Measurements from ENCODE around the gene NRL. TPM values are rescaled to one million over a fixed set of nuclear protein-coding genes. Genes with fewer than 3 reads are reported as not detected.
A peak's percentile ranks its signal among the peaks of the same experiment; 100 is the strongest.

Gene NRL
- total and polyA plus RNA-seq, 8 donors: 0.37 to 2.4 (median 1.4) TPM

GRCh38 chr14:24149302-24149969, 34.7 kb upstream of the NRL start:
- Histone ChIP-seq H3K27me3 (no peaks in the 10 kb centered on the region), H3K27ac (no peak overlapping the region), H3K36me3 (peaks cover 0 to 39% (median 26%) of the 10 kb centered on the region in 3 donors), H3K4me3 (no peak overlapping the region), H3K9me3 (no peaks in the 10 kb centered on the region), H3K4me1 (peaks cover 8 to 20% (median 14%) of the 10 kb centered on the region in 3 donors)
- no peak for TF ChIP-seq CTCF (IDR thresholded peaks at IDR 0.05)
- 91 to 98% methylated on average over 3 of the region's 3 CpGs for WGBS, 2 donors
- peak in 1 of 6 donors; percentile 51 for DNase-seq
- no peak for ATAC-seq
- intact Hi-C loops (cut with DNase I): no loop called here
- FAIRE-seq: no peak

- H3K27me3 ChIP-seq: no peaks in the 10 kb centered on the region
- ATAC-seq (no peak), DNase-seq (peak in 2 of 6 donors; percentile 53 to 84), FAIRE-seq (no peak)
- no peaks in the 10 kb centered on the region for H3K9me3 ChIP-seq
- intact Hi-C loops (cut with DNase I): no loop called here
- peak overlapping the region; percentile 70 to 96 (median 88) for H3K4me3 ChIP-seq
- peaks cover 0 to 34% (median 26%) of the 10 kb centered on the region in 3 donors for H3K36me3 ChIP-seq
- TF ChIP-seq CTCF (IDR thresholded peaks at IDR 0.05): no peak
- H3K4me1 ChIP-seq: peaks cover 8 to 22% (median 14%) of the 10 kb centered on the region in 3 donors
- H3K27ac ChIP-seq: peak overlapping the region; percentile 58 to 87 (median 72)
- 3 to 5% methylated on average over 27 to 29 of the region's 29 CpGs for WGBS, 2 donors
Measured at GRCh38 chr14:24147761-24148428, 33.1 kb upstream of the NRL start.

- Histone ChIP-seq H3K27ac (peak within 1 kb of the TSS; percentile 78 to 89 (median 84)), H3K36me3 (peaks cover 0 to 28% (median 26%) of the 10 kb centered on the region in 3 donors), H3K4me1 (peaks cover 8 to 25% (median 14%) of the 10 kb centered on the region in 3 donors), H3K4me3 (peak within 1 kb of the TSS; percentile 70 to 96 (median 88)), H3K27me3 (no peaks in the 10 kb centered on the region), H3K9me3 (no peaks in the 10 kb centered on the region)
- ATAC-seq (peak; percentile 91 to 96 (median 92)), DNase-seq (peak; percentile 92 to 98 (median 98)), FAIRE-seq (peak; percentile 90)
- no peak for TF ChIP-seq CTCF (IDR thresholded peaks at IDR 0.05)
- 1% methylated on average over 51 to 57 of the region's 57 CpGs for WGBS, 2 donors
- intact Hi-C loops (cut with DNase I): no loop called here
Measured at GRCh38 chr14:24146978-24147760, 32.4 kb upstream of the NRL start, which contains the start of gene RNF31. TSS of gene RNF31 (plus strand) at chr14:24147498. CDS start at chr14:24147699, 201 bp downstream.

GRCh38 chr14:24146453-24146977, 31.8 kb upstream of the NRL start, which contains the start of gene PSME2:
TSS of gene PSME2 (minus strand) at chr14:24146610. CDS start at chr14:24146581, 29 bp downstream.
- peak; percentile 89 to 98 (median 96) for DNase-seq
- FAIRE-seq: no peak
- peak; percentile 75 to 89 (median 82) for ATAC-seq
- Histone ChIP-seq H3K4me1 (peaks cover 8 to 27% (median 14%) of the 10 kb centered on the region in 3 donors), H3K9me3 (no peaks in the 10 kb centered on the region), H3K27me3 (no peaks in the 10 kb centered on the region), H3K36me3 (peaks cover 0 to 23% (median 22%) of the 10 kb centered on the region in 3 donors), H3K4me3 (peak within 1 kb of the TSS; percentile 70 to 96 (median 88)), H3K27ac (peak within 1 kb of the TSS; percentile 78 to 89 (median 84))
- 0 to 1% methylated on average over 24 to 25 of the region's 25 CpGs for WGBS, 2 donors
- no peak for TF ChIP-seq CTCF (IDR thresholded peaks at IDR 0.05)
- intact Hi-C loops (cut with DNase I): no loop called here

Measured in pancreas (tissue), 10 donors.